Fibroblast of gingiva (primary cell): Measurements from ENCODE around the gene ACOT7.

Source experiments
- DNase-seq: peaks from one replicate; pipeline ENCODE4 v3.0.0-alpha.2; 2011; ENCODE audit warnings: low read depth

Gene ACOT7

DNA sequence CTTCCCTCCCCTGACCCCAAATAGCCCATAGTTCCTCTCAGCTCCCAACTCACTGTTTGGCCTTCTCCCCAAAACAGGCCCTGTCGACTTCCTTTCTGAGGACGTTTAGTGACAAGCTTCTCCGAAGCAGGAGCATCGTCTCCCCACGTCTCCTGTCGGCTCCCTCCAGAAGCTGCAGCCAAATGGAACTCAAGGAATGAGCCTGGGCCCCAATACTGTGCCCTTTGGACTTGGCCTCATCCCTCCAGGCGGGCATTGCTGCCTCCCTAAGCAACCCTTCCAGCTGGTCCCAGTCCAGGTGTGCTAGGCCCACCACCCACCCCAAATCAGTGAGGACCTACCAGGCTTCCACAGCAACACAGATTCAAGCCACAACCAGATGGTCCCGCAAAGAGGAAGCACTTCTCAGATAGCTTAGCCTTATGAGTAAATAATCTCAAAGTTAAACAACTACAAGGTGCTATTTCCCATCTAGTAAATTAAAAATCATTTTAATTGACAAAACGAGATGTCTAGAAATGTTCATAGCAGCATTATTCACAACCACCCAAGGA is 33.0 kb downstream of the ACOT7 start:
- DNase-seq: no peak

GRCh38 chr1:6360117-6360496 is 33.5 kb downstream of the ACOT7 start:
- no peak for DNase-seq

GRCh38 chr1:6359216-6360116 is 34.1 kb downstream of the ACOT7 start:
- DNase-seq: peak; percentile 54

DNA sequence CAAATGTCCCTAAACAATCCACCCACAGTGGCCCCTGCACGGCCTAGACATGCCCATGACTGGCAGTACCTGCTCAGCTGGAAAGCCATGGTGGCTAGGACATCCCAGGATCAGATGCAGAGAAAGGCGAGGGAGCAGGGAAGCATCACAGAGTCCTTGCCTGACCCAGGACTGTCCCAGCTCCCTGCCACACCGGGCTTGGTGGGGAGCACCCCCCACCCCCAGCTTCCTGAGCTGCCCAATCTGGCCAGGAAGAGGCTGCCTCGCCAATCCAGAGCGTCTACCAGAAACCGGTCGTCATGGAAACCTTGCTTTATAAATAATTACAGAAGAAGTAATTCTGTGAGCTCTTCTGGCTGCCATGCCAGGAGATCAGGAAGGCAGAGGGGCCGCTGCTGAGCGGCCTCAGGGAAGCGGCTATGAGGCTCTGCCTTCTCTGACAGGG is 34.8 kb downstream of the ACOT7 start:
- peak; percentile 64 for DNase-seq

DNA sequence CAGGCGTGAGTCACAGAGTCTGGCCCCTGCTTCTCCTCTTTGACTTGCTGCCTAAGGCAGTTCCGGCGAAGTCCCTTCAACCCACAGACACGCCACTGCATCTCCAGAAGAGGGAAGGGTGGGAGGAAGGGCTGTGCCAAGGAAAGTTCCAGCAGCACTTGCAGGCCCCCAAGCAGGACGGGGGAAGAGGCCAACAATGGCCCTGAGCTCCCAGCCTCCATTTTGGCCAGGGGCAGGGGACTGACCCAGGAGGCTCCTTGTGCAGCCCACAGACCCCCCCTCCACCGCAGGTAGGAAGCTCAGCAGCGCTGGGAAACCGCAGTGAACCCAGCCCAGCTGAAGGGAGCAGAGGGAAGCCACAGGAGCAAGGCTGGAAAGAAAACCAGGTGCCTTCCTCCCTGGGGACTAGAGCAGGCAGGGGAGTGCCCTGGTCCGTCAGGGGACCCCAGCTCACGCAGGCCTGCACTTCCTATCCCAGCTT is 35.4 kb downstream of the ACOT7 start:
- DNase-seq: no peak

GRCh38 chr1:6357243-6357936 is 36.2 kb downstream of the ACOT7 start:
- DNase-seq: no peak

GRCh38 chr1:6355621-6356020 is 37.9 kb downstream of the ACOT7 start:
- DNase-seq: no peak

GRCh38 chr1:6354659-6355317 is 38.8 kb downstream of the ACOT7 start:
- DNase-seq: no peak

DNA sequence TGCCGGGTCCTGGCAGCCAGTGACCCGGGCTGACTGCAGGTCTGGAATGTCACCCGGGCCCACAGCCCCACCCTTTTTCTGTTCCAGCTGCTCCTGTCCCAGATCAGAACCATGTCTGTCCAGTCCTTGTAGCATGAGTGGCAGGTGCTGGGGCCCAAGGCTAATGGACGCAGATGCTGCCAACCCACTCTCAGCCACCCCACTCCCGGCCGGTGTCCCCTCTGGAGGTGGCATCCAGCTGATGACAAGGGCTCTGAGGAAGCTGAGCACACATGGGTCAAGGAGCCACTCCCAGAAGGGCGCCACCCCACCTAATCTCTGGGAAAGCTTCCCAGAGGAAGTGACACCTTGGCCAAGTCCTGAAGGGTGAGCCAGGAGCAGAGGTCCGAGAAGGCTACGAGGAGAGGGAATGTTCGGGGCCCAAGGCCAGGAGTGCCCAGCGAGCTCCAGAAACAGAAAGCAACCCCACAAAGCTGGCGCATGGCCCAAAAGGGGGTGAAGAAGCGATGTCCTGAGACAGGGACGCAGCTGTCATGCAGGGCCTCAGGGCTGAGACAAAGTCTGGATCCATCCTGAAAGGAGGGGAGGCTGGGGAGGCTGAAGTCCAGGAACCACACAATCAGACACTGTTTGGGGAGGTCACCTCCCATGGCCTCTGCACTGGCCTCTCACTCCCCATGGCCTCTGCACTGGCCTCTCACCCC is 39.5 kb downstream of the ACOT7 start:
- no peak for DNase-seq

GRCh38 chr1:6353619-6353954 is 40.0 kb downstream of the ACOT7 start:
- DNase-seq: no peak

GRCh38 chr1:6352138-6352563 is 41.4 kb downstream of the ACOT7 start:
- DNase-seq: no peak

- DNase-seq: no peak
Observed at GRCh38 chr1:6351480-6352137, 42.0 kb downstream of the ACOT7 start.

DNA sequence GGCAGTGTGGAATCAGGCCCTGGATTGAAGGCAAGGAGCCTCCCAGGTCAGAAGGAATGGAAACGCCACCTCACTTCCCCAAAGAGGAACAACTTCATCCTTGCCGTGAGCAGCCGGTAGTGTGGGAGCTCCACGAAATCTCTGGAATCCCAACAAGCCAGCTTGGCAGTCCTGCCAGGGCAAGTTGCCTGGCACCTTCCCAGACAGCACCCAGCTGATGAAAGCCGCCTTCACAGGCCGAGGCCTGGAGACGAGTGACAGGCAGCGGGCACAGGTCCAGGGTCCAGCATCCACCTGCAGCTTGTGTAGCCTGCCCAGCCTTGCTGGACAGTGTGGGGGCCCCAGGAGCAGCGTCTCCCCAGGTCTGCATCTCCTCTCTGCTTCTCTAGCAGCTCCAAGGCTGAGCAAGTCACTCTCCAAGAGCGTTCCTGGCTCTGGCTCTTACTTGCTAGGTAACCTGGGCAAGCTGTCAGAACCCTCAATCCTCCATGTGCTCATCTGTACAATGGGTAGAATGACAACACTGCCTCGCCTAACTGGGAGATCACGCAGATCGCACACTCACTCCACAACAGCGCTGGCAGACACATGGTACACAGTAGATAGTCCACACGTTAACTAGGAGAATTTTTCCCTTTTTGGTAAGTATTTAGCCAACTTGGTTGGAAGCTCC is 43.0 kb downstream of the ACOT7 start:
- DNase-seq: no peak

DNA sequence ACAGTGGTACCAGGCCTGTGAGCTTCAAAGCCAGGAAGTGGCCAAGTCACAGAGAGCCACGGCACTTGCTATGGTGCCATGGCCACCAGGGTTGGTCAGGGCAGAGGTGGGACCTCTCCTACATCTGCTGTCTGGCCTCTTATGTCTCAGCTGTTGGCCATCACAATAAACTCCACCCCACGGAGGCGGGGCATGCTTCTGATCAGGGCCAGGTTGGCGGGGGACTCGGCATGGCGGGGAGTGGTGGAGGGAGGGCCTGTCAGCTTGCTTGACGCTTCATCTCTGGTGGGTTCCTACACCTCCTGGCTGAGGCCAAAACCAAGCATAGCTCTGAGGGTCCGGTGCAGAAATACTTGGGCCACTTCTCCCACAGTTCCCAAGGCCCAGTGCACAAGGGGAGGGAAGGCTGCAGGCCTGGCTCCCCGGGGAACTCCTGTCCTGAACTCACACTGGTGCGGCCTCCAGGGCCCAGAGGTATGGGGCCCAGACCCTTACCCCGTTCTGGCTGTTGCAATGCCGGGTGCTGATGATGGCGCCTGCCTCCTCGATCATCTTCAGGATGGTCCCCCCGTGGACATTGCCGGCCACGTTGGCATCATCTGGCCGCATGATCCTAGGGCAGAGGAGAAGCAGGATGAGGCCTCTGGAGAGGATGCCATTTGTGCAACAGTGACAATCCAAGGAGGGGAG is 44.2 kb downstream of the ACOT7 start:
- no peak for DNase-seq

DNA sequence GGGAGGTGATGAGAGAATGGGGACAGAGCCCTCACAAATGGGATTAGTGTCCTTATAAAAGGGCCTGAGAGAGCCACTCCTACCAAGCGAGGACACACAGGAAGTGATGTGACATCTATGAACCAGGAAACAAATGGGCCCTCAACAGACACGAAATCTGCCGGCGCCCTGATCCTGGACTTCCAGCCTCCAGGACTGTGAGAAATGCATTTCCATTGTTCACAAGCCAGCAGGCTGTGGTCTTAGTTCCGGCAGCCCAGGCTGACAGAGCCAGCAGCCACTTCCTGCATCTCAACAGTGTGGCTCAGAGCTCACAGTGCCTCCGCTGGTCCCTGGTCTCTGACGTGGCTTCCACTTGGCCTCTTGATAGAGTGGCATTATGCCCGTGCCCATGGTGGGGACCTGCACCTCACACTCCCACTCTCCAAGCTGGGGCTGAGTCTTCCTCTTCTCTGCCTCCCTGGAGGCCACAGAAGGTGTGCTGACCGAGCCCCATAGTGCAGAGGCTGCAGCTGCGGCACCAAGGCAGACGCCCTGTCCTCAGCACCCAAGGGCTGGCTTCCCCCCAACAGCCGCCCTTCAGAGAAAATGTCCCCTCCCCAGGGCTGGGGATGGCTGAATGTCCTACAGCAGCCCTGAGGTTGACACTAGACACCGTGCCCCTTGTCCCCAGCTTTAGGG is 44.9 kb downstream of the ACOT7 start:
- no peak for DNase-seq

GRCh38 chr1:6347641-6348487 is 45.7 kb downstream of the ACOT7 start:
- no peak for DNase-seq

DNA sequence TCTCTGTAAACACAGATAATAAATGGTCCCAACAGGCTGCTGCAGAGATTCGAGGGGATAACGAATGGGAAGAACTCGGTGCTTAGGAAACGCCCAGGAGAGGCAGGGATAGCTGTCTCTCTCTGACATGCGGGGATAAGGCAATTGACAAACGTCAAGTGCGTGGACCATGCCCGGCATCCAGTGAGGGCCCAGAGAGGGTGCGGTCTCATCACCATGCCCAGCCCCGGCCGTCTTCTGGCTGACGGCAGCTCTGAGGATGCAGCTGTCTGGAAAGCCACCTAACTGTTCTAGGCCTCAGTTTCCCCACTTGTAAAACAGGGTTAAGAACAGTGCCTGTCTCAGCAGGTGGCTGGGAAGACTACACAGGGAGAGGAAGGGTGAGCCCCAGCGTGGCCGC is 48.1 kb downstream of the ACOT7 start:
- DNase-seq: no peak

DNA sequence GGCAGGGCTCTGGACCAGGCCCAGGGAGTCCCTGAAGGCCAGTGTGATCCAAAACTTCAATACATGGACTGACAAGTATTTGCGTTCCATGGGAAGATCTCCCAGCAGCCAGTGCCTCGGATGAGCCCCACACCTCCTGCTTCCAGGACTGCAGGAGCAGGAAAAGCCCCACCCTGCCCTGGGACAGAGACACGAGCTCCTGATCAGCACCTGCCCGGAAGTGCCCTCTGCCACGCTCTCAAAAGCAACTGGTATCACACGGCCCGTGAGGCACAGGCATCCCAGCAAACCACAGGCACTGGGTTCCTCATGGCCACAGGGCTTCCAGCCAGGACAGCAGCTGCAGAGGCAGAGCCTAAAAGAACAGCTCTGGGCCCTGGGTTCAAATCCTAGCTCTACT is 48.6 kb downstream of the ACOT7 start:
- no peak for DNase-seq
